ENCODE results near the gene COPZ1. TPM values are rescaled to one million over a fixed set of nuclear protein-coding genes. Genes with fewer than 3 reads are reported as not detected.

Gene COPZ1
- total RNA-seq, 1 donor from 2014 or later, result 196 TPM

DNA sequence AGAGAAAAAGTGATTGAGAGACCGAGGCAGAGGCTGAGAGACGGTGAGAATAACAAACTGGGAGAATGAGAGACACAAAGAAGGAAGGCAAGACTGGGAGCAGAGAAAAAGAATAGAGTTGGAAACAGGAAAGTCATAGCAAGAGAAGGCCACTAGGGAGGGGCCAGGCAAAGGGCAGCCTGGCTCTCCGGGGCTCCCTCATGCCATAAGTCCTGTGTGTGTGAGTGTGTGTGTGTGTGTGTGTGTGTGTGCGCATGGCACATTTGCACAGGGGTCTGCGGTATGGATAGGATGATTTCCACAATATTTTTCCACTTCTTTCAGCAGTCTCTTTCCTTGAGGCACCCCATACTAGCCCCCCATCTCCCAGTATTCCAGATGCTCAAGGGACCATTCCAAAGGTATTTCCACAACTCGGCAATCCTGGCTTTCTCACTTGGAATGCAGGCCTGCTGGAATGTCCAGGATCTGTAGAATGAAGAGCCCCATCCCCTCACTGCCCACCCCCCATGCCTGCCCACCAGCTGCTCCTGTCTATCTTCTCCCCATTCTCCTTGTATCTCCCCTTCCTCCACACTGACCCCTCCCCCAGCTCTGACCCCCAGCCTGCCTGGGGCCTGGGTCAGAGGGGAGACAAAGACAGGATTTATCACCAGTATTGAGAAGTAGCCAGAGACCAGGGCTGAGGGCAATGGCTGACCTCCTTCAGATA lies 30.3 kb downstream of the COPZ1 start:
- Mint-ChIP-seq H3K36me3 (peaks cover 6% of the 10 kb centered on the region), H3K27me3 (no peaks in the 10 kb centered on the region), H3K4me3 (no peak overlapping the region), H3K27ac (peak overlapping the region; percentile 75), H3K9me3 (no peaks in the 10 kb centered on the region), H3K4me1 (ENCODE audit: unreplicated experiment) (peaks cover 65% of the 10 kb centered on the region)
- no peak for DNase-seq (ENCODE audit: extremely low spot score, unreplicated experiment)
- TF ChIP-seq CTCF (conservative IDR thresholded peaks at IDR 0.05), result peak; percentile 66

GRCh38 chr12:54356228-54356627 lies 31.3 kb downstream of the COPZ1 start:
- DNase-seq (ENCODE audit: extremely low spot score, unreplicated experiment), result no peak
- TF ChIP-seq CTCF (conservative IDR thresholded peaks at IDR 0.05), result no peak
- Mint-ChIP-seq H3K4me1 (ENCODE audit: unreplicated experiment) (peaks cover 63% of the 10 kb centered on the region), H3K4me3 (no peak overlapping the region), H3K27me3 (no peaks in the 10 kb centered on the region), H3K36me3 (no peaks in the 10 kb centered on the region), H3K27ac (peak overlapping the region; percentile 75), H3K9me3 (no peaks in the 10 kb centered on the region)

DNA sequence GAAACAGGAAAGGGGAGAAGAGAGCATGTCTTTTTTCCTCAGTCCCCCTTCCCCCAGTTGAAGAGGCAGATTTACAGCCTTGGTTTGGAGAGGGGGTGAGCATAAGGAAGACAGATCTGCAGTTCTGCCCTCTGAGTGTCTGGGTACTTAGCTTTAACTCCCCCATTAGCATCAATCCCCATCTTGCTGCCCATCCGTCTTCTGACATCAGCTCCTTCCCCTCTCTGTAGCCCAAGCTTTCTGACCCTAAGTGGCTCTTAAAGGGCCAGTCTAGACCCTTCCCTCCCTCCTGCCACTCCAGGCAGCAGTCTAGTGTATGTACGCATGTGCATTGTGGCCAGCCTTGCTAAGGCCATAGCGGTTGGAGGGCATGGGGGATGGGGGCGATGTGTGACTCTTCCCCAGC lies 32.0 kb downstream of the COPZ1 start:
- H3K36me3 Mint-ChIP-seq, result no peaks in the 10 kb centered on the region
- TF ChIP-seq CTCF (conservative IDR thresholded peaks at IDR 0.05), result no peak
- H3K27me3 Mint-ChIP-seq, result no peaks in the 10 kb centered on the region
- peak overlapping the region; percentile 75 for H3K27ac Mint-ChIP-seq
- peaks cover 55% of the 10 kb centered on the region for H3K4me1 Mint-ChIP-seq (ENCODE audit: unreplicated experiment)
- no peaks in the 10 kb centered on the region for H3K9me3 Mint-ChIP-seq
- H3K4me3 Mint-ChIP-seq, result no peak overlapping the region
- no peak for DNase-seq (ENCODE audit: extremely low spot score, unreplicated experiment)

DNA sequence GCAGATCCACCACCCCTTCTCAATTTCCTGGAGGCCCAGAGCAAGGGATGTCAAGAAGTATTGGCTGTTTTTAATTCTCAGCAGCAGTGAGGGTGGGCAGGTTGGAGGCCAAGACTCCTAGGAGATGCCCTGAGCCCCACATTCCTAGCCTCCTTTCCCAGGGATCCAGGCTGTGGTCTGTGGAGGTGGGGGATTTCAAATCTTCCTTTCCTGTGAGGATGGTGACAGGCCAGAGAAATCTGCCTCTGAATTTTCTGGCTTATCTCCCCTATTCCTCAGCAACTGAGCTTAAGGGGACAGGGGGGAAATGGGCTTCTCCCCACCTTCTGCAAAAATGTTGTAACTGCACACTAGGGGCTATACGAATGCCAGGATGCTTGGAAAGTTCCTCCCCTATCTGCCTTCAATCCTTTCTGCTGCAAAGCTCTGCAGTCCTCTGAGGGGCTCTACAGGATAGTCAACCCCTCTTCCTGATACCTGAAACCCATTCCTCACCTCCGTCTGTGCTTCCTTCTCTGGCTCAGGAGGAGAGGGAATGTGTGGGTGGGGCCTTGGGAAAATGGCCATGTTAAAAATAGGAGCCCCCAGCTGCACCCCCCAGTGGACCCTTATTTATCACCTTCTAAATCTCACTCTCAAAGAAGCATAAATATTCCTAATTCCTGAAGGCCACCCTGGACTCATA lies 32.7 kb downstream of the COPZ1 start:
- Mint-ChIP-seq H3K36me3 (no peaks in the 10 kb centered on the region), H3K9me3 (no peaks in the 10 kb centered on the region), H3K4me1 (ENCODE audit: unreplicated experiment) (peaks cover 49% of the 10 kb centered on the region), H3K27ac (peak overlapping the region; percentile 75), H3K27me3 (no peaks in the 10 kb centered on the region), H3K4me3 (no peak overlapping the region)
- DNase-seq (ENCODE audit: extremely low spot score, unreplicated experiment), result no peak
- TF ChIP-seq CTCF (conservative IDR thresholded peaks at IDR 0.05), result peak; percentile 7

- Mint-ChIP-seq H3K4me3 (no peak overlapping the region), H3K36me3 (no peaks in the 10 kb centered on the region), H3K27me3 (no peaks in the 10 kb centered on the region), H3K27ac (no peak overlapping the region), H3K4me1 (ENCODE audit: unreplicated experiment) (peaks cover 41% of the 10 kb centered on the region), H3K9me3 (no peaks in the 10 kb centered on the region)
- no peak for TF ChIP-seq CTCF (conservative IDR thresholded peaks at IDR 0.05)
- no peak for DNase-seq (ENCODE audit: extremely low spot score, unreplicated experiment)
Observed at GRCh38 chr12:54358191-54358944, 33.4 kb downstream of the COPZ1 start.
